ENCODE measurements around the gene BAG5.

Gene BAG5

GRCh38 chr14:103530390-103530789 is 32.1 kb downstream of the BAG5 start:
- H3K27ac ChIP-seq, result no peak overlapping the region
- TF ChIP-seq ZFX (IDR thresholded peaks at IDR 0.05) (no peak), CTCF (conservative IDR thresholded peaks at IDR 0.05) (no peak)

- 0 out of 2 replicates have a peak, but pooled peaks have one; percentile 13 for TF ChIP-seq ZFX (IDR thresholded peaks at IDR 0.05)
- no peak for TF ChIP-seq CTCF (conservative IDR thresholded peaks at IDR 0.05)
- H3K27ac ChIP-seq, result peak overlapping the region; percentile 96
Measured at GRCh38 chr14:103529383-103530365, 32.8 kb downstream of the BAG5 start.

GRCh38 chr14:103528587-103529382 is 33.7 kb downstream of the BAG5 start, which contains the start of gene TRMT61A:
TSS of gene TRMT61A (plus strand) at chr14:103529196. CDS start at chr14:103529979, 783 bp downstream.
- H3K27ac ChIP-seq, result peak within 1 kb of the TSS; percentile 96
- TF ChIP-seq ZFX (IDR thresholded peaks at IDR 0.05), result no peak; the same call in 1 of the 2 replicates
- no peak for TF ChIP-seq CTCF (conservative IDR thresholded peaks at IDR 0.05)

GRCh38 chr14:103528146-103528586 is 34.3 kb downstream of the BAG5 start:
- peak overlapping the region; percentile 96 for H3K27ac ChIP-seq

GRCh38 chr14:103527408-103528145 is 34.9 kb downstream of the BAG5 start:
- H3K27ac ChIP-seq, result peak overlapping the region; percentile 96
- TF ChIP-seq CTCF (conservative IDR thresholded peaks at IDR 0.05), result no peak
- TF ChIP-seq ZFX (IDR thresholded peaks at IDR 0.05), result no peak

More at GRCh38 chr14:103528146-103528586, 34.3 kb downstream of the BAG5 start:
- TF ChIP-seq CTCF (conservative IDR thresholded peaks at IDR 0.05), result no peak
- TF ChIP-seq ZFX (IDR thresholded peaks at IDR 0.05), result peak; percentile 45; the same call in 1 of the 2 replicates

GRCh38 chr14:103526914-103527248 is 35.6 kb downstream of the BAG5 start:
- TF ChIP-seq ZFX (IDR thresholded peaks at IDR 0.05), result no peak
- no peak for TF ChIP-seq CTCF (conservative IDR thresholded peaks at IDR 0.05)
- H3K27ac ChIP-seq, result peak overlapping the region; percentile 96
